Peyer's patch (tissue), 4 donors: ENCODE measurements around the gene CERK.

Experiments
- POLR2A ChIP-seq, 2 donors: fragments of 450-650 bp; IDR thresholded peaks; one replicate each; pipeline ENCODE4 v1.5.1; 2017; ENCODE audit warnings: antibody characterized with exemption in 2 of 2, mild to moderate bottlenecking in 2 of 2, moderate library complexity in 2 of 2
- TF ChIP-seq, protein P1 (sequence below), 6 experiments: fragments of 450-650 bp in 4 of 6; fragments of 200-600 bp in 2 of 6; sonication (generic) in 1 of 6; IDR thresholded peaks; one replicate each; pipeline ENCODE4 v1.5.1; 2017 to 2019; ENCODE audit warnings: antibody characterized with exemption in 6 of 6, mild to moderate bottlenecking in 3 of 6, moderate library complexity in 1 of 6

DNA sequence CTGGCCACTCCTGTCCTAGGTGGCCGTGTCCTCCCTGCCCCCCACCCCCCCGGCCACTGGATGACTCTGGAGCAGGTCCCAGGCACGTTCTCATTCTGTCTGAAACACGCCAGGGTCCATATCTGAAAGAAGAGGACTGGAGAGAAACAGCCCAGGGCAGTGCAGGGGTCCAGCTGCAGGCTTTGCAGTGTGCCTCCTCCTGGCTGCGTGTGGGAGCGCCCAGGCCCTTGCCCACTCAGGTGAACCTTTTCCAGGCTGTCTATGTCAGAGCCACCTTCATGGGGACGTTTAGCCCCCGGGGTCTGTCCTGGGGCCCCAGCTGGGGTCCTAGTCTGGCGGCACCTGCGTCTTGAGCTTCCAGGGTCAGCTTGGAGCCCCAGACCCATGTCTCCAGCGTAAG is 102.3 kb downstream of the CERK start:
- TF ChIP-seq, protein P1, sequence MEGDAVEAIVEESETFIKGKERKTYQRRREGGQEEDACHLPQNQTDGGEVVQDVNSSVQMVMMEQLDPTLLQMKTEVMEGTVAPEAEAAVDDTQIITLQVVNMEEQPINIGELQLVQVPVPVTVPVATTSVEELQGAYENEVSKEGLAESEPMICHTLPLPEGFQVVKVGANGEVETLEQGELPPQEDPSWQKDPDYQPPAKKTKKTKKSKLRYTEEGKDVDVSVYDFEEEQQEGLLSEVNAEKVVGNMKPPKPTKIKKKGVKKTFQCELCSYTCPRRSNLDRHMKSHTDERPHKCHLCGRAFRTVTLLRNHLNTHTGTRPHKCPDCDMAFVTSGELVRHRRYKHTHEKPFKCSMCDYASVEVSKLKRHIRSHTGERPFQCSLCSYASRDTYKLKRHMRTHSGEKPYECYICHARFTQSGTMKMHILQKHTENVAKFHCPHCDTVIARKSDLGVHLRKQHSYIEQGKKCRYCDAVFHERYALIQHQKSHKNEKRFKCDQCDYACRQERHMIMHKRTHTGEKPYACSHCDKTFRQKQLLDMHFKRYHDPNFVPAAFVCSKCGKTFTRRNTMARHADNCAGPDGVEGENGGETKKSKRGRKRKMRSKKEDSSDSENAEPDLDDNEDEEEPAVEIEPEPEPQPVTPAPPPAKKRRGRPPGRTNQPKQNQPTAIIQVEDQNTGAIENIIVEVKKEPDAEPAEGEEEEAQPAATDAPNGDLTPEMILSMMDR (IDR thresholded peaks at IDR 0.05), result no peak
- no peak for TF ChIP-seq POLR2A (IDR thresholded peaks at IDR 0.05)
